Progenitor cell of endocrine pancreas (in vitro differentiated cells): Measurements from ENCODE around the gene PIGO. TPM values are rescaled to one million over a fixed set of nuclear protein-coding genes. Genes with fewer than 3 reads are reported as not detected.
A peak's percentile ranks its signal among the peaks of the same experiment; 100 is the strongest.

ENCODE experiments used
- DNase-seq: peaks from one replicate; pipeline ENCODE4 v3.0.0; 2021; ENCODE audit warnings: low spot score; ENCODE audit not compliant: unreplicated experiment
- H3K27ac Mint-ChIP-seq: 2 replicates; pipeline ENCODE4 v1.8.0; 2021; ENCODE audit warnings: mild to moderate bottlenecking, moderate library complexity, mixed read lengths
- H3K27me3 Mint-ChIP-seq: 2 replicates; pipeline ENCODE4 v1.8.0; 2021; ENCODE audit warnings: mixed read lengths
- H3K36me3 Mint-ChIP-seq: 2 replicates; pipeline ENCODE4 v1.8.0; 2022; ENCODE audit warnings: mixed read lengths; ENCODE audit not compliant: insufficient read depth
- H3K4me1 Mint-ChIP-seq: 2 replicates; pipeline ENCODE4 v1.8.0; 2021; ENCODE audit warnings: low read depth, mixed read lengths
- H3K4me3 Mint-ChIP-seq: 2 replicates; pipeline ENCODE4 v1.8.0; 2021; ENCODE audit warnings: low read depth, mild to moderate bottlenecking, moderate library complexity, mixed read lengths
- H3K9me3 Mint-ChIP-seq: 2 replicates; pipeline ENCODE4 v1.8.0; 2021; ENCODE audit warnings: low read depth, mixed read lengths
- CTCF ChIP-seq: fragments of 200-600 bp; sonication (generic); IDR thresholded peaks from one replicate; pipeline ENCODE4 v1.5.0; 2021; ENCODE audit warnings: antibody characterized with exemption, mild to moderate bottlenecking; ENCODE audit not compliant: unreplicated experiment
- total RNA-seq: library from RNA; stranded (reverse); gene quantifications from 2 replicates; pipeline ENCODE4 v1.2.1, GENCODE V29; 2021

PIGO gene
- total RNA-seq, 1 donor from 2014 or later, result 27.3 TPM

DNA sequence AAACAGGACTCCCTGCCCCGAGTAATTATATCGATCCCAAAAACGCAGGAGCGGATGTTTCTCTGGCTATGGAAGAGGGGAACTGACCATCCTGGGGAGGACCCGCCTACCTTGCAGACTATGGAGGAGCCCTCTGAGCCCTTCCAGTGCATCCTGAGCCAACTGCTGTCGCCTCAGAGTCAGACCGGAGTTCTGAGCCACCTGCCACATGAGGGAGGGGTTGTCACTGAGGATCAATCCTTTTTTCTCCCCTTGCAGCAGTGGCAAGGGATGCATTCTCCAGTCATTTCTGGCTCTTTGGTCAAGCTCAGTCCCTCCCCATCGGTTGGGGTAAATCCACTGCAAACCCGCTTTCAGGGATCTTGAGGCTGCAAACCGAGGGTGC is 17.4 kb downstream of the PIGO start:
- no peaks in the 10 kb centered on the region for H3K27me3 Mint-ChIP-seq
- no peak for DNase-seq
- peak overlapping the region; percentile 84 for H3K4me3 Mint-ChIP-seq
- no peak for TF ChIP-seq CTCF
- H3K9me3 Mint-ChIP-seq, result no peaks in the 10 kb centered on the region
- peaks cover 7% of the 10 kb centered on the region for H3K36me3 Mint-ChIP-seq
- H3K27ac Mint-ChIP-seq, result peak overlapping the region; percentile 90
- H3K4me1 Mint-ChIP-seq, result peaks cover 16% of the 10 kb centered on the region

- Mint-ChIP-seq H3K36me3 (peaks cover 13% of the 10 kb centered on the region), H3K4me3 (peak overlapping the region; percentile 84), H3K9me3 (no peaks in the 10 kb centered on the region), H3K4me1 (peaks cover 16% of the 10 kb centered on the region), H3K27ac (no peak overlapping the region), H3K27me3 (no peaks in the 10 kb centered on the region)
- no peak for TF ChIP-seq CTCF
- DNase-seq, result no peak
These were observed 18.3 kb downstream of the PIGO start for GRCh38 chr9:35078066-35078465.

- H3K27ac Mint-ChIP-seq, result no peak overlapping the region
- H3K27me3 Mint-ChIP-seq, result no peaks in the 10 kb centered on the region
- H3K4me3 Mint-ChIP-seq, result no peak overlapping the region
- no peak for TF ChIP-seq CTCF
- peaks cover 15% of the 10 kb centered on the region for H3K36me3 Mint-ChIP-seq
- H3K9me3 Mint-ChIP-seq, result no peaks in the 10 kb centered on the region
- peaks cover 20% of the 10 kb centered on the region for H3K4me1 Mint-ChIP-seq
- DNase-seq, result no peak
These were observed 19.5 kb downstream of the PIGO start for GRCh38 chr9:35076848-35077247.

DNA sequence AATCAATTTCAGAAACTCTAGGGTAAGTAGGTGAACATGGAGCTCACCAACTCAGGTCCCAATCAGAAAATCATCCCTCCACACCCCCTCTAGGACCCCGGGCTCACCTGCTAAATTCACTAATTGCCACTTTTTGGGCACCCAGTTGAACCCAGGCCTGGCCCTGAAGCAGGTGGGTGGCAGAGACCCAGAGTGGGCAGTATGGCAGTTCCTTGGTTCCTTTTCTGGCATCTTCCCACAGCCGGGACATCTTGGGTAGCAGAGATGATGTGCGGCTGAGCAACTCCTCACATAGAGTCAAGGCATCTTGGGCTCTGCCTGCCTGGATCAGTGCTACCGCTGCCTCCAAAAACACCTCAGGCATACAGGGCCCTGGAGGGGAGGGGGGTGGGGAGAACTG is 21.0 kb downstream of the PIGO start:
- Mint-ChIP-seq H3K4me3 (no peak overlapping the region), H3K27me3 (no peaks in the 10 kb centered on the region), H3K36me3 (peaks cover 16% of the 10 kb centered on the region), H3K4me1 (peaks cover 27% of the 10 kb centered on the region), H3K9me3 (no peaks in the 10 kb centered on the region), H3K27ac (no peak overlapping the region)
- DNase-seq, result no peak
- no peak for TF ChIP-seq CTCF

DNA sequence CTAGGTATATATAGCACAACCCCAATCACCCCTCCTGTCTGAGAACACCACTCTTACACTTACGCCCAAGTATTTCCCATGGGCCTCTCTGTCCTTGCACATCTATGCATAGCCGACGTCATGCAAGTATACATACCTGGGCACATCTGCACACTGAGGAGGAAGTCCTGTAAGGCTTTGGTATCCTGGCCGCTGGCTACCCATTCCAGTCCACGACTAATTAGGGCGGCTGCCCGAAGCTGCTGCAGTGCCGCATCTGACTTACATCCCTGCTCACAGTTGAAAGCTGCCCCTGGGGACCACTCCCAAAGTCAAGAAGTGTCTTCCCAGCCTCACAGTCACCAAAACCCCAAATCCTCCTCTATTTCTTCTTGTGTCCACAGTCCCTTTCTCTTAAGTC is 21.6 kb downstream of the PIGO start:
- no peak for TF ChIP-seq CTCF
- no peak for DNase-seq
- H3K4me1 Mint-ChIP-seq, result peaks cover 29% of the 10 kb centered on the region
- H3K9me3 Mint-ChIP-seq, result no peaks in the 10 kb centered on the region
- no peaks in the 10 kb centered on the region for H3K27me3 Mint-ChIP-seq
- no peak overlapping the region for H3K27ac Mint-ChIP-seq
- no peak overlapping the region for H3K4me3 Mint-ChIP-seq
- peaks cover 16% of the 10 kb centered on the region for H3K36me3 Mint-ChIP-seq

GRCh38 chr9:35074141-35074540 is 22.2 kb downstream of the PIGO start:
- Mint-ChIP-seq H3K27ac (peak overlapping the region; percentile 64), H3K36me3 (peaks cover 16% of the 10 kb centered on the region), H3K4me3 (no peak overlapping the region), H3K9me3 (no peaks in the 10 kb centered on the region), H3K4me1 (peaks cover 34% of the 10 kb centered on the region), H3K27me3 (no peaks in the 10 kb centered on the region)
- no peak for TF ChIP-seq CTCF
- no peak for DNase-seq
